ENCODE measurements around the gene KPRP.

DNA sequence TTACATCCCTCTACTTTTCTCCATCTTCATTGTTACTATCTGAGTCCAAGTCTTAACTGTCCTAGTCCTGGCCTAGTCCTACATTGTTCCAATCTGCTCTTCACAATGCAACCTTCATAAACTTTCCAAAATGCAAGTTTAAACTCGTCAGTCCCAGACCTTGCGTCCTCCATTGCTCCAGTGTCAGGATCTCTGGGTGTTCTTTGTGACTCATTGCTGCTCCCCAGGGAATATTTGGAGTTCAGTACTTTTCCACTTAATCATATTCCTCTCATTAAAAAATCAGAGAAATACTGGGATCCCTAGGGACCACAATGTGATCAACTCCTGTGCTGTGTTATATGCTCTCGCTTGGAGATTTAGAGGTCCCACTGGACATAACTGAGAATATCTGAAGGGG, 18.0 kb upstream of the KPRP start:
- TF ChIP-seq ZNF274 (IDR thresholded peaks at IDR 0.05; ENCODE audit: low read depth, low read length): no peak
- no peak for TF ChIP-seq YY1 (IDR thresholded peaks at IDR 0.05; ENCODE audit: insufficient read depth, insufficient read length)
- no peak for TF ChIP-seq SUZ12 (IDR thresholded peaks at IDR 0.05; ENCODE audit: extremely low read depth, insufficient read depth, insufficient read length)

Measured in NT2/D1 (cell line).